NOMO-1 (cell line): ENCODE measurements around the gene OR5AL1.
"Not testable (repeated sequence)": the region's sequence is repeated elsewhere in the genome, so short reads cannot be mapped to it uniquely, and the experiment has no call there.

ENCODE experiments used
- DNase-seq, 2 experiments: peaks; one replicate each; lab custom pipeline; 2025; ENCODE audit not compliant: unreplicated experiment in 2 of 2; lab: John Stamatoyannopoulos, UW

Gene OR5AL1

GRCh38 chr11:56412396-56412795 is at the start of gene OR5AL1:
Gene OR5AL1, plus strand, starts transcription at chr11:56412696.
- DNase-seq: no peak

- DNase-seq: no peak
Observed at GRCh38 chr11:56375324-56375723, 37.2 kb upstream of the OR5AL1 start, which contains the start of gene OR8U1. Gene OR8U1, plus strand, starts transcription at chr11:56375624. Its CDS starts 0 bp downstream, at chr11:56375624.

GRCh38 chr11:56380120-56380519 is 32.4 kb upstream of the OR5AL1 start:
- DNase-seq: no peak

- DNase-seq: no peak
Observed at GRCh38 chr11:56394381-56394780, 18.1 kb upstream of the OR5AL1 start.

GRCh38 chr11:56396047-56396446 is 16.4 kb upstream of the OR5AL1 start:
- no peak for DNase-seq

GRCh38 chr11:56401858-56402461 is 10.5 kb upstream of the OR5AL1 start:
- not testable (repeated sequence) for DNase-seq

- DNase-seq: no peak
Observed at GRCh38 chr11:56404393-56404792, 8.1 kb upstream of the OR5AL1 start.

- no peak for DNase-seq
Observed at GRCh38 chr11:56410801-56411200, 1.7 kb upstream of the OR5AL1 start.

GRCh38 chr11:56453521-56453920 is 41.0 kb downstream of the OR5AL1 start:
- no peak for DNase-seq

GRCh38 chr11:56457076-56457475 is 44.6 kb downstream of the OR5AL1 start:
- no peak for DNase-seq
